HG03442 (cell line): ENCODE data around the gene PDIA6.
"Not testable (repeated sequence)": the region's sequence is repeated elsewhere in the genome, so short reads cannot be mapped to it uniquely, and the experiment has no call there.

Experiments
- ATAC-seq: cut with Tn5 transposase; IDR thresholded peaks from one replicate; pipeline ENCODE4 v1.9.1; 2021; ENCODE audit warnings: mild to moderate bottlenecking, moderate library complexity; ENCODE audit not compliant: unreplicated experiment

The PDIA6 gene

GRCh38 chr2:10811517-10811916, 1.1 kb downstream of the PDIA6 start:
- no peak for ATAC-seq

- ATAC-seq: peak; percentile 37
Measured at GRCh38 chr2:10810202-10811161, 2.1 kb downstream of the PDIA6 start.

- ATAC-seq: no peak
Measured at GRCh38 chr2:10806543-10806942, 6.0 kb downstream of the PDIA6 start.

GRCh38 chr2:10805990-10806389, 6.6 kb downstream of the PDIA6 start:
- not testable (repeated sequence) for ATAC-seq

GRCh38 chr2:10802657-10803056, 9.9 kb downstream of the PDIA6 start:
- no peak for ATAC-seq

GRCh38 chr2:10800163-10800562, 12.4 kb downstream of the PDIA6 start:
- no peak for ATAC-seq

GRCh38 chr2:10798783-10799182, 13.8 kb downstream of the PDIA6 start:
- ATAC-seq: no peak

- ATAC-seq: no peak
Measured at GRCh38 chr2:10796703-10797102, 15.9 kb downstream of the PDIA6 start.

- no peak for ATAC-seq
Measured at GRCh38 chr2:10795508-10796046, 17.0 kb downstream of the PDIA6 start.

- ATAC-seq: no peak
Measured at GRCh38 chr2:10794876-10795275, 17.7 kb downstream of the PDIA6 start.

GRCh38 chr2:10793816-10794215, 18.8 kb downstream of the PDIA6 start:
- ATAC-seq: no peak

- no peak for ATAC-seq
Measured at GRCh38 chr2:10792660-10793400, 19.8 kb downstream of the PDIA6 start.

GRCh38 chr2:10792001-10792634, 20.5 kb downstream of the PDIA6 start:
- peak; percentile 36 for ATAC-seq

- ATAC-seq: peak; percentile 86
Measured at GRCh38 chr2:10790228-10790973, 22.2 kb downstream of the PDIA6 start.

- no peak for ATAC-seq
Measured at GRCh38 chr2:10788855-10789254, 23.7 kb downstream of the PDIA6 start.

- ATAC-seq: no peak
Measured at GRCh38 chr2:10787176-10787968, 25.2 kb downstream of the PDIA6 start.

GRCh38 chr2:10786240-10786982, 26.2 kb downstream of the PDIA6 start:
- ATAC-seq: no peak

- no peak for ATAC-seq
Measured at GRCh38 chr2:10785260-10785659, 27.3 kb downstream of the PDIA6 start.

GRCh38 chr2:10784719-10785118, 27.9 kb downstream of the PDIA6 start:
- ATAC-seq: no peak
